ENCODE data around the gene SESN3. TPM values are rescaled to one million over a fixed set of nuclear protein-coding genes. Genes with fewer than 3 reads are reported as not detected.

The SESN3 gene
- total RNA-seq, 1 experiment from 2014 or later, result 34.9 TPM

GRCh38 chr11:95135155-95135554 is 95.8 kb downstream of the SESN3 start (continued):
- TF ChIP-seq, protein P1, sequence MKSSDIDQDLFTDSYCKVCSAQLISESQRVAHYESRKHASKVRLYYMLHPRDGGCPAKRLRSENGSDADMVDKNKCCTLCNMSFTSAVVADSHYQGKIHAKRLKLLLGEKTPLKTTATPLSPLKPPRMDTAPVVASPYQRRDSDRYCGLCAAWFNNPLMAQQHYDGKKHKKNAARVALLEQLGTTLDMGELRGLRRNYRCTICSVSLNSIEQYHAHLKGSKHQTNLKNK (CRISPR knock-in tag; IDR thresholded peaks at IDR 0.05), result no peak
- TF ChIP-seq ELF4 (CRISPR knock-in tag; IDR thresholded peaks at IDR 0.05; ENCODE audit: low read depth) (no peak), STAT6 (CRISPR knock-in tag; conservative IDR thresholded peaks at IDR 0.05; ENCODE audit: low read depth) (no peak), MYBL2 (CRISPR knock-in tag; IDR thresholded peaks at IDR 0.05) (no peak), SMAD4 (CRISPR knock-in tag; IDR thresholded peaks at IDR 0.05) (no peak)

GRCh38 chr11:95134491-95134890 is 96.5 kb downstream of the SESN3 start:
- POLR2A ChIA-PET, result no interaction called here
- Mint-ChIP-seq H3K27ac (no peak overlapping the region), H3K4me3 (no peak overlapping the region), H3K9me3 (no peaks in the 10 kb centered on the region), H3K27me3 (ENCODE audit: low read depth) (peaks cover 3% of the 10 kb centered on the region; the same call in 1 of the 2 replicates), H3K4me1 (no peaks in the 10 kb centered on the region), H3K36me3 (no peaks in the 10 kb centered on the region)
- DNase-seq (ENCODE audit: low spot score), result no peak
- no peak for TF ChIP-seq CREM (CRISPR knock-in tag; IDR thresholded peaks at IDR 0.05)
- TF ChIP-seq, protein P2, sequence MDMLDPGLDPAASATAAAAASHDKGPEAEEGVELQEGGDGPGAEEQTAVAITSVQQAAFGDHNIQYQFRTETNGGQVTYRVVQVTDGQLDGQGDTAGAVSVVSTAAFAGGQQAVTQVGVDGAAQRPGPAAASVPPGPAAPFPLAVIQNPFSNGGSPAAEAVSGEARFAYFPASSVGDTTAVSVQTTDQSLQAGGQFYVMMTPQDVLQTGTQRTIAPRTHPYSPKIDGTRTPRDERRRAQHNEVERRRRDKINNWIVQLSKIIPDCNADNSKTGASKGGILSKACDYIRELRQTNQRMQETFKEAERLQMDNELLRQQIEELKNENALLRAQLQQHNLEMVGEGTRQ (CRISPR knock-in tag; IDR thresholded peaks at IDR 0.05), result no peak
- TF ChIP-seq RELA (CRISPR knock-in tag; IDR thresholded peaks at IDR 0.05; ENCODE audit: borderline replicate concordance), result no peak
- TF ChIP-seq NFE2L1 (CRISPR knock-in tag; IDR thresholded peaks at IDR 0.05), result no peak
- TF ChIP-seq GTF2I (CRISPR knock-in tag; conservative IDR thresholded peaks at IDR 0.05), result no peak
- CTCF ChIA-PET, result no interaction called here
- no peak for ATAC-seq

DNA sequence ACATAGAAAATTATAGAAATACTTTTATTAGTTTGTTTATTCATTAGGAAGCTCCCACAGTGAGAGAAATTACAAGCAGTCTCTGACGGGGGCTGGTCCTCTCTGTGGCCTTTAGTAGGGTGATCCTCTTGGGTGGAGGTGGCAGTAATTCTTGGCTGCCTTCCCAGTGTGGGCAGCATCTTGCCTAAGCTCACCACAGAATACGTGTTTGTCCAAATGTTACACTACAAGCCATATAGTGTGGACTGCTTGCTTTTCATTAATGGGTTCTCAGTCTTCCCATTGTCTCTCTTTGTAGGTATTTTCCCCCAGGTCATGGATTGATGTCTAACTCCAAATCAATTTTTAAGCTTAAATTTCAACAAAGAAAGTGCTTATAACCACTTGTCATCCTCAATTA is 98.0 kb downstream of the SESN3 start:
- DNase-seq (ENCODE audit: low spot score), result no peak
- no peak overlapping the region for H3K27ac Mint-ChIP-seq
- H3K9me3 Mint-ChIP-seq, result no peaks in the 10 kb centered on the region
- ChIA-PET POLR2A (no interaction called here), CTCF (no interaction called here)
- H3K36me3 Mint-ChIP-seq, result no peaks in the 10 kb centered on the region
- H3K4me1 Mint-ChIP-seq, result no peaks in the 10 kb centered on the region
- 0 out of 2 replicates have a peak, but pooled peaks cover 3% of the 10 kb centered on the region for H3K27me3 Mint-ChIP-seq (ENCODE audit: low read depth)
- H3K4me3 Mint-ChIP-seq, result no peak overlapping the region
- ATAC-seq, result no peak
- TF ChIP-seq, protein P3, sequence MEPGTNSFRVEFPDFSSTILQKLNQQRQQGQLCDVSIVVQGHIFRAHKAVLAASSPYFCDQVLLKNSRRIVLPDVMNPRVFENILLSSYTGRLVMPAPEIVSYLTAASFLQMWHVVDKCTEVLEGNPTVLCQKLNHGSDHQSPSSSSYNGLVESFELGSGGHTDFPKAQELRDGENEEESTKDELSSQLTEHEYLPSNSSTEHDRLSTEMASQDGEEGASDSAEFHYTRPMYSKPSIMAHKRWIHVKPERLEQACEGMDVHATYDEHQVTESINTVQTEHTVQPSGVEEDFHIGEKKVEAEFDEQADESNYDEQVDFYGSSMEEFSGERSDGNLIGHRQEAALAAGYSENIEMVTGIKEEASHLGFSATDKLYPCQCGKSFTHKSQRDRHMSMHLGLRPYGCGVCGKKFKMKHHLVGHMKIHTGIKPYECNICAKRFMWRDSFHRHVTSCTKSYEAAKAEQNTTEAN (CRISPR knock-in tag; IDR thresholded peaks at IDR 0.05), result no peak
- no peak for TF ChIP-seq ZNF121 (CRISPR knock-in tag; IDR thresholded peaks at IDR 0.05)
- no peak for TF ChIP-seq ZNF671 (CRISPR knock-in tag; IDR thresholded peaks at IDR 0.05)
- TF ChIP-seq ZNF416 (CRISPR knock-in tag; IDR thresholded peaks at IDR 0.05), result no peak
- TF ChIP-seq TEAD1 (CRISPR knock-in tag; IDR thresholded peaks at IDR 0.05), result no peak
- TF ChIP-seq SMAD3 (CRISPR knock-in tag; IDR thresholded peaks at IDR 0.05; ENCODE audit: borderline replicate concordance), result no peak
- no peak for TF ChIP-seq CREB1 (CRISPR knock-in tag; IDR thresholded peaks at IDR 0.05)
- no peak for TF ChIP-seq RELA (CRISPR knock-in tag; IDR thresholded peaks at IDR 0.05; ENCODE audit: borderline replicate concordance)
- TF ChIP-seq TP53 (CRISPR knock-in tag; IDR thresholded peaks at IDR 0.05), result no peak
- no peak for TF ChIP-seq ZNF219 (CRISPR knock-in tag; IDR thresholded peaks at IDR 0.05; ENCODE audit: borderline replicate concordance)
- TF ChIP-seq ZNF138 (CRISPR knock-in tag; conservative IDR thresholded peaks at IDR 0.05), result no peak
- no peak for TF ChIP-seq ZNF232 (CRISPR knock-in tag; IDR thresholded peaks at IDR 0.05)

All from WTC11 (cell line).